Activated T-cell treated with anti-CD3 and anti-CD28 coated beads for 24 hours (primary cell): ENCODE measurements around the gene FCSK.
A peak's percentile ranks its signal among the peaks of the same experiment; 100 is the strongest.
"Not testable (repeated sequence)": the region's sequence is repeated elsewhere in the genome, so short reads cannot be mapped to it uniquely, and the experiment has no call there.

Source experiments
- DNase-seq: peaks from one replicate; pipeline ENCODE4 v3.0.0-alpha.2; 2020; ENCODE audit warnings: low read depth

Gene FCSK

DNA sequence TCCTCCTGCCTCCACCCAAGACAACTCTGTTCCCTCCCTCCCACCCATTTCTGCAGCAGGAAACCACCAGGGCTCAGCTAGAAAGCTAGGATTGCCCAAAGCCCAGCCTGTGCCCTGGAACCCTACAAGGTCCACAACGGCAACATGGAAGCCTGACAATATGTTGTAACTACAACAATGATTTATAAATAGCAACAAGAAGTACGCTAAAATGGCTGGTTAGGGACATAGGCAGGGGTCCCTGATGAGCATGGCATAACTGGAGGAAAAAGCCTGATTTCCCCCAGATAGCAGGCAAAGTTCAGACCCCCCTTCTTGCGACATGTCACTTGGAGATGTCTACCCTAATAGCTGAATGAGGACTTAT lies 22.1 kb upstream of the FCSK start:
- no peak for DNase-seq

DNA sequence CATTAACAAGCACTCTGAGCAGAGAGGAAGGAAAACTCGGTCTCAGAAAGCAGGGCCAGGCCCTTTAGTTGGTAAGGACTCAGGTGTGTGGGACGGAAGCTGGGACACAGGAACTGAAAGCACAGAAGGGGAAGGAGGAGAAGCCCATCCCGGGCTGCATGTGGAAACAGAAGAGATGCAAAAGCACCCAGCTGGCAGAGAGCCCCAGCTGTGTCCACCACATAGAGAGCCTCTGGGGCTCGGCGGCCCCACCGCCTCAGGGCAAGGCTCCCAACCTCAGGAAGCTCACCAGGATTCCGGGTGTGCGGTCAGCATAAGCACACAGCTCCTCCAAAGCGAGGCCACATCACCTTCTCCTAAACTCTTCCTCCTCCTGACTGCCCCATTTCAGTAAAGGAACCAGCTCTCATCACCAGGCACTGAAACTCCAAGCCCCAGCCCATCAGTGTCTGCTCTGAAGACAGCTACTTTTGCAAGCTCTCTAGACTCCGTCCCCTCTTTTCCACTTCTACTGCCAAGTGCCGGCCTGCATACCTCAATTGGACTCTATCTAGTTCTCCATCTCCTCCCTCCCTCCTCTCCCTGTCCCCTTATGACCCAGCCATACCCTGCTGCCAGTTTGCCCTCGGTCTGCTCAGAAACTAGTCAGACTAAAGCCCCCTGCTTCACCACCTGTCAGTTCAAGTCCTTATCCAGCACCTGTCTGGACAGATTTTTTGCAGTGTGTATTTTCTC lies 21.5 kb upstream of the FCSK start:
- DNase-seq, result no peak

DNA sequence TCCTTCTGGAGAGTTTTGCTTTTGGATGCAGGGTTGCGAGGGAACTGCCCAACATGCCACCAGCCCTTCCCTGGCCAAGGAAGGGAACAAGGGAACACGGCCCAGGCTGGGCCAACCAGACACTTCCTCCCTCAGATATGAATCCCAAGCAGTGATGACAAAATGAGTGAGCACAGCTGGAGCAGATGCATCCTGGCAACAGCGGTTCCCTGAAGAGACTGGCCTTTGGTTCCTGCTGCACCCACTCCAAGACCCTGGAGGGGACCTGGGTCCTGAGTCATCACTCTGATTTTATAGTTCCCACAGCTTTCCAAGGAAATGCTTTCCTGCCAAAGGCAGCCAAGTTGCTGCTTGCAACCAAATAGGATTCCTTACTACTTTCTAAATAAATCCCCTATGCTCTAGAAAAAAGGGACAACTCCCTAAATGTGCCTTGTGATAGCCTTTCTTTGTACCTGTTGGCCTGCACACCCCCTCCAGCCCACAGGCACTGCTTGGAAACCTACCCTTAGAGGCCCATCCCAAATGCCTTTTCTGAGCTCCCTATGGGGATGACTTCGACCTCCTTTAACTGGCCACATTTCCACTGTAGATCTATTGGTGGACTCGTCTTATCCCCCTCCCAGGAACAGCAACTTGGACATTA lies 20.8 kb upstream of the FCSK start:
- DNase-seq, result no peak

DNA sequence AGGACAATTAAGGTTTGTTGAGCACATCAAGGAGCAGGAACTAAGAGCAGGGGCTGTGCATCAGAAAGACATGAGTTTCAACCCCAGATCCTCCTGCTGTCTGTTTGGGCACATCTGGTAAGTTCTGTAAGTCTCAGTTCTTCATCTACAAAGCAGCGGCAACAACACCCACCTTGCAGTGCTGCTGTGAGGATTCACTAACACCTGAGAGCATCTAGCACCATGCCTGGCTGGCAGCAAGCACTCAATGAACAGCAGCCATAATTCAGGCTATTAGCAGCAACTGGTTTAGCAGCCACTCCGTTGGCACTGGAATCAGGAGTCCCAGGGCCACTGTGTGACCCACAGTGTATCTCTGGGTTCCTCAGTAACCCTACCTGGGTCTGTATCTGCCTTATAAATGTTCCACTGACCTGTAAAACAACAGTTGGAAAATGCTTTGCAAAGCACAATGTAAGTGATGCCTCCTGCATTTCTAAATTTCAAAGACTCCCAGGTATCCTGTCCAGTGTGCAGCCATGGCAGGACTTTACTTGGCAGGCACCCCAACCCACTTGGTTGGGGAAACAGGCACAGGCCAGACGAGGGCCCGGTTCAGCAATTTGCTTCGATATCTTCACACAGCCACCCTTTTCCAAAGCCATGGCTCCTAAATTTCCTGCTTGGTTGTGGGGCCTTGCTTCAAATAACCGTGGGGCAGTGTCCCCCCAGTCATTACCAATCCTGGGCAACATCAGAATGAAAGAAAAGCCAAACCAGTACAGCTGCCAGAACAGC lies 19.7 kb upstream of the FCSK start:
- DNase-seq, result no peak

DNA sequence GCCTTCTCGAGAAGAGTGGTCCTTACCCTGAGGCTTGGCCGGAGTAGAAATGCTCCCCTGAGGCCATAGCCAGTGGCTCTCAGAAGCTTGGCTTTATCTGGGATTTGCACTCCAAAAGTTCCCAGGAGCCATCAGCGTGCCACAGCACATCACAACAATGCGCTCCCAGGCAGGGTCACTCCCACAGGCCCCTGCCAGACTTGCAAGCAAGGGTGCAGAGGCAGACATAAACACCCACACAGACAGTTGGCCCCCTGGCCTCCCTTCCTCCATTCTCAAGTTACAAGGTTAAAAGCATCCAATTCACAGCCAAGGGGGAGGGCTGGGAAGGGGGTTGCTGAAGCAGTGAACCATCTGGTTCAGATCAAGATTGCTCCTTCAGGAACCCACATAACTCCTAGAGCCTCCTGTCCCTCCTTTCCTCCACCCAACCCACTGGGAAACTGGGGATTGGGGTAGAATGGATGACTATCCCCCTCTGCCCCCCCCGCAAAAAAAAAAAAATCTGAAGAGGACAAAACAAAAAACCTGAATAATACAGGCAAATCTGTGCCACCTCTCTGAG lies 17.3 kb upstream of the FCSK start:
- no peak for DNase-seq

DNA sequence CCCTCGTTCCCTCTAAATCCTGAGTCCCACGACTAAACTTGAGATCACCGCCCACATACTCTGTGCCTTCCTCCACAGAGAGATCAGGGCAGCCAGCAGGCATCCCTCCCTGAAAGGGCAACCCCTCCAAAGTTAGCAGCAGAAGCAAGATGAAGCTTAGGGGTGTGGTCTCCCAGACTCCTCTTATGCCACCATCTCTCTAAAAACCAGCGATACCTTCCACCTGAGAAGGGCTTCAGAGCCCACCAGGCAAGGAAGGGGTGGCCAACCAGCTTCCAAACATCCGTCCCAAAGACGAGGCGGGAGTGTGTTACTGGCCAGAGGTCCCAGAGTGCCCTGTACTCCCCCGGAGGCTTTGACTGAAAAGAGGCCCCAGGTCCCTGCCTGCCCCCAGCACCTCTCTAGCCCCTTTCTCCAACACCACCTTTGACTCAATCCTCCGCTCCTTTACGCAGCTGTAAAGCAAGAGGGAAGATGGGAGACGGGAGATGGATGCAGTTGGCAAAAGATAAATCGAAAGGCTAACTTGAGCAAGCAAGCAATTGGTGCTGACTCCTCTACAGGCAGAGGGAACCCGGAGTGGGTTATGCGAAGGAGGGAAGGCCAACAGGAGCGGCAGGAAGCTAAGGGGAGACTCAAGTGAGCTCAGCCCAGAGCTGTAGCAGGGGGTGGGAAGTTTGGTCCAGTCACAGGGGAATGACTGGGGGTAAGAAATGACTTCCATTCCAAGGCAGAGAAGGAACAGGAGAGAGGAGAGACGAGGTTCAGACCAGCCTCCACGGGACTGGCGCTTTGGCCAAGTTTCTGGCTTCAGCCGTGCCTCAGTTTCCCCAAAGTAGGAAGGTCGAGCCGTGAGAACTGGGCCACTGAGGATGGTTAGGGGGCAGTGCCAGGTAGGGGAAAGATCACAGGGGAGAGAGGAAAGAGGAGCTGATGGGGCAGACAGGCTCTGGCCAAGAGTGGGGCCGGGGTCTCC lies 16.5 kb upstream of the FCSK start:
- DNase-seq, result no peak

DNA sequence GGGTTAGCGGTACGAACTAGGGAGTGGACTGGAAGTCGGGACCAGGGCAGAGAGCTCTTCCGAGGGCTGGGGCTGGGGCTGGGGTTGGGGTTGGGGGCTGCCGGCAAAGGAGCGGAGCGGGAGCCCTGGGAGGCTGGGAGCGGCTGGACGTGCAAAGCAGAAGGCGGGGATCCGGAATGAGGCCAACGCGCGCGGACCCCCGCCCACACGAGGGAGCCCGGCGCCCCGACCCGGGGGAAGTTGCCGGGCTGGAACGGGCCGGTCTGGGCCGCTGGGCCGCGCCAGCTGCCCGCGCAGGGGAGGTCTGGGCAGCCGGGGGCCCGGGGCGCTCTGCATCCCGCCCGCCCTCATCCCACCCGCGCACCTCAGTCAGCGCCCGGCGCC lies 15.8 kb upstream of the FCSK start:
- no peak for DNase-seq

DNA sequence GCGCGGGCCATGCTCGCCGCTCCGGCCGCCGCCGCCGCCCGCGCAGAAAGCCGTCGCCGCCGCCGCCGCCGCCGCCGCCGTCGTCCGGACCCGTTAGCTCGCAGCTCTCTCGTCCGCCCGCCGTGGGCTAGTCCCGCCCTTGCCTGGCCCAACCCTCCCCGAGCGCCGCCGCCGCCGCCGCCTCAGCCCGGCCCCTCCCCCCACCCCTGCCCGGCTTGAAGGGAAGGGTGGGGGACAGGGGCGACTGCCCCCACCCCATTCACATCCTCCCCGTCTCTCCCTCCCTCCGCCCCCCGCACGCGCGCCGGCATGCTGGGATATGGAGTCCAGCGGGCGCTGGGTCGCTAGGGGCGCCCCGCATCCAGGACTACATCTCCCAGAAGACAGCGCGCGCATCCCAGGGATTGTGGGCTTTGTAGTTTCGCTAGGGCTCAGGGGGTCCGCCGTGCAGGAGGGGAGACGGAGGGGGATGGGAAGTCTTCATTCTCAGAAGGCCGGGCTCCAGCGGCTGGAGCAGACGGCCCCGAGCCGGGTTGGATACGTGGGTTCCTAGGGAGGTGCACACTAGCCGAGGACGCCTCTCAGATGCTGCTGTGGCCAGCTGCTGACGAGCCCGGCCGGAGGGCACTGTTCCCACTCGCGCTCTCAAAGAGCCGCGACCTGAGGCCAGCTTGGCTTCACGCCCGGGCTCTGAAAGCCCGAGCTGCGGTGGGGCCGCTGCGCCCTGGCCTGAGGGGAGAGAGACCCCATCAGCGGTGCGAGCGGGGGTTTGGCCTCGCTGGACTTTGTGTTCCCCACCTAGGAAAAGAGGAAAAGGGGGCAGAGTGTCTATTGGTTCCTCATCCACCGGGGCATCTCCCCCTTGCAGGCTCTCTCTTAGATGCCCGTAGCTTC lies 15.2 kb upstream of the FCSK start, which contains the start of gene ST3GAL2:
Gene ST3GAL2, minus strand, starts transcription at position 132 of the 894 bp plus-strand sequence. CDS start 40,570 bp downstream, outside the sequence.
- peak; percentile 90 for DNase-seq

DNA sequence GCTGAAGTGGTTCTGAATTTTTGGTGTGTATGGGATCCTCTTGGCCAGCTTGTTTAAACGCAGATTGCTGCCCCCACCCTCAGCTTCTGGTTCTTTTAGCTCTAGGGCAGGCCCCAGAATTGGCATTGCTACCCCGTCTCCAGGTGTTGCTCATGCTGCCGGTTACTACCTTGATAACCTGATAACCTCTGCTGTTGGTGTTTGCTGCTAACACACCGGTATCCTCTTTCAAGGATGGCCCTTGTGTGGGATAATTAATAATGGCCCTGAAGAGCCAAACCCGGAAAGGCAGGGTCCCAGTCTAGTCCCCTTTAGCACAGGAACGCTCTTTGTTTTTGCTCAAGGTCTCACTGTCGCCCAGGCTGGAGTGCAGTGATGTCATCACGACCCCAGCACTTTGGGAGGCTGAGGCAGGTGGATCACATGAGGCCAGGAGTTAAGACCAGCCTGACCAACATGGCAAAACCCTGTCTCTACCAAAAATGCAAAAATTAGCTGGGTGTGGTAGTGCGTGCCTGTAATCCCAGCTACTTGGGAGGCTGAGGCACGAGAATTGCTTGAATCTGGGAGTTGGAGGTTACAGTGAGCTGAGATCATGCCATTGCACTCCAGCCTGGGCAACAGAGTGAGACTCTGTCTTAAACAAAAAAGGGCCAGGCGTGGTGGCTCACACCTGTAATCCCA lies 14.2 kb upstream of the FCSK start:
- no peak for DNase-seq

DNA sequence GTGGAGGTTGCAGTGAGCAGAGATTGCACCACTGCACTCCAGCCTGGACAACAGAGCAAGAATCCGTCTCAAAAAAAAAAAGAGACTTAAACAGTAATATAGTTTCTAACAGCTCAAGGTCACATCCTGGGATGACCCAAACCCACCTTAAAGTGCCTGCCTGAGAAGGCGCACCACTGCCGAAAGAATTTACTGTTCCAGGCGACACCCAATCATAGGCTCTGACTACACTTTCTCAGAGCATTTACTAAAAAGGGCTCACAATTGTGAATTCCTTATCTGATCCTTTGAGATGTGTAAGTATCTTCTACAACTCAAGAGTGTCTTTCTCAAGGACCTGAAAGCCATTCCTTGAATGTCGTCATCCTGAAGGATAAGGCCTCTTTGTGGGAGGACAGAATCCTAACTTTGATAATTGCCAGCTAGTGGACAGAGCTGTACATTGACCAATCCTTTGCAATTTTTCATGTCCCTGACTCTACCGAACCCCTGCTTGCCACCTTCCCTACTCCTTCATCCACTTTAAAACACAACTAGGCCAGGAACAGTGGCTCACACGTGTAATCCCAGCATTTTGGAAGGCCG lies 12.9 kb upstream of the FCSK start:
- no peak for DNase-seq

DNA sequence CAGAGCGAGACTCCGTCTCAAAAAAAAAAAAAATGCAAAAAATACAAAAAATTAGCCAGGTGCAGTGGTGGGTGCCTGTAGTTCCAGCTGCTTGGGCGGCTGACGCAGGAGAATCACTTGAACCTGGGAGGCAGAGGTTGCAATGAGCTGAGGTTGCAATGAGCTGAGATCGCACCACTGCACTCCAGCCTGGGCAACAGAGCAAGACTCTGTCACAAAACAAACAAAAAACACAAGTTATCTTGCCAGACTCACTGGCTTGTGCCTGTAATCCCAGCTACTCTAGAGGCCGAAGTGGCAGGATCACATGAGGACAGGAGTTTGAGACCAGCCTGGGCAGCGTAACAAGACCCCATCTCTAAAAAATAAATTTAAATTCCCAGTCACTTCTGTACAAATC lies 12.1 kb upstream of the FCSK start:
- no peak for DNase-seq

DNA sequence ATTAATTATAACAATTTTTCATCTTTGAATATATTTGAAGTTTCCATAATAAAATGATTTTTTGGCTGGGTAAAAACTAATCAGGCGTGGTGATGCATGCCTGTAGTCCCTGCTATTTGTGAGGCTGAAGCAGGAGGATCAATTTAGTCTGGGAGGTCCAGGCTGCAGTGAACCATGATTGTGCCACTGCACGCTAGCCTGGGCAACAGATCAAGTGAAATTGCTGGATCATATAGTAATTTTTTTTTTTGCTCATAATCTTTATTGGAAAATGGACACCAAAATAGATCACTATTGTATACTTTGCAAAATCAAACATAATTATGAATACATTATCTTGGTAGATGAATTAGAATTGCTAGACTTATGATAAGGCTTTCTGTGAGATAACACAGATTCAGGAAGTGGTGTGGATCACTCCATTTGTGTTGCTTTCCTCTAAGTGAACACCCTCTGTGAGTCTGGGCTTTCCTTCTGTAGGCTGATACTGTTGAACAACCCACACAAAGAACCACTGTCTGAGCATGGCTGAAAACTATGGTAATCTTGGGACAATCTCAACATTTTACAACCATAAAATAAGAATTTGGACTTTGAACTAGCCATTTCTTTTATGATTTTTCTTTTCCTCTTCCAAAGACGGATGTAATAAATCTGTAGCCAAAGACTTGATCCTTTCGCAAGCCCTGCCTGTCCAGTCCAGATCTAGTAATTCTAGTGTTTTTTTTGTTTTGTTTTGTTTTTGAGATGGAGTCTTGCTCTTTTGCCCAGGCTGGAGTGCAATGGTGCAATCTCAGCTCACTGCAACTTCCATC lies 9.9 kb upstream of the FCSK start:
- no peak for DNase-seq

DNA sequence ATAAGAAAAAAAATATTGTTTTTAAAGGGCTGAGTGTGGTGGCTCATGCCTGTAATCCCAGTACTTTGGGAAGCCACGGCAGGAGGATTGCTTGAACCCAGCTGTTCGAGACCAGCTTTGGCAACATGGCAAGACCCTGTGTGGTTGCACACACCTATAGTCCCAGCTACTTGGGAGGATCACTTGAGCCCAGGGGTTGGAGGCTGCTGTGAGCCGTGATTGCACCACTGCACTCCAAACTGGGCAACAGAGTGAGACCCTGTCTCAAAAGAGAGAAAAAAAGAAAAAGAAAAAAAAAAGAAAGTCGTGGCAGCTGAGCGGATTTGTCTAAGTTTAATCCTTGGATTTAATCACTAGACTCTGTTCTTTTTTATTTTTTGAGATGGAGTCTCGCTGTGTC lies 6.3 kb upstream of the FCSK start:
- DNase-seq, result no peak

DNA sequence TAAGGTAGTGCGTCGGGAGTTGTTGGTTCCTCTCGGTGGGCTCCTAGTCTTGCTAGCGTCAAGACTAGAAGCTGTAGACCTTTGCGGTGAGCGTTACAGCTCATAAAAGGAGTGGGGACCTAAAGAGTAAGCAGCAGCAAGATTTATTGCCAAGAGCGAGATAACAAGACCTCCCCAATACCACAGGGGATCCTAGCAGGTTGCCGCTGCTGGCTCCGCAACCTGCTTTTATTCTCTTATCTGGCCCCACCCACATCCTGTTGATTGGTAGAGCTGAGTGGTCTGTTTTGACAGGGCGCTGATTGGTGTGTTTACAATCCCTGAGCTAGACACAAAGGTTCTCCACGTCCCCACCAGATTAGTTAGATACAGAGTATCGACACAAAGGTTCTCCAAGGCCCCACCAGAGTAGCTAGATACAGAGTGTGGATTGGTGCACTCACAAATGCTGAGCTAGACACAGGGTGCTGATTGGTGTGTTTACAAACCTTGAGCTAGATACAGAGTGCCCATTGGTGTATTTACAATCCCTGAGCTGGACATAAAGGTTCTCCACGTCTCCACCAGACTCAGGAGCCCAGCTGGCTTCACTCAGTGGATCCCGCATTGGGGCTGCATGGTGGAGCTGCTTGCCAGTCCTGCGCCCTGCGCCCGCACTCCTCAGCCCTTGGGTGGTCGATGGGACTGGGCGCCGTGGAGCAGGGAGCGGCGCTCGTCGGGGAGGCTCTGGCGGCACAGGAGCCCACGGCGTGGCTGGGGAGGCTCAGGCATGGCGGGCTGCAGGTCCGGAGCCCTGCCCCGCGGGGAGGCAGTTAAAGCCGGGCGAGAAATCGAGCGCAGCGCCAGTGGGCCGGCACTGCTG lies 4.0 kb upstream of the FCSK start:
- not testable (repeated sequence) for DNase-seq

DNA sequence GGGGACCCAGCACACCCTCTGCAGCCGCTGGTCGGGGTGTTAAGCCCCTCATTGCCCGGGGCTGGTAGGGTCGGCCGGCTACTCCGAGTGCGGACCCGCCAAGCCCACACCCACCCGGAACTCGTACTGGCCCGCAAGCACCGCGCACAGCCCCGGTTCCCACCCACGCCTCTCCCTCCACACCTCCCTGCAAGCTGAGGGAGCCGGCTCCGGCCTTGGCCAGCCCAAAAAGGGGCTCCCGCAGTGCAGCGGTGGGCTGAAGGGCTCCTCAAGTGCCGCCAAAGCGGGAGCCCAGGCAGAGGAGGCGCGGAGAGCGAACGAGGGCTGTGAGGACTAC lies 3.4 kb upstream of the FCSK start:
- not testable (repeated sequence) for DNase-seq

DNA sequence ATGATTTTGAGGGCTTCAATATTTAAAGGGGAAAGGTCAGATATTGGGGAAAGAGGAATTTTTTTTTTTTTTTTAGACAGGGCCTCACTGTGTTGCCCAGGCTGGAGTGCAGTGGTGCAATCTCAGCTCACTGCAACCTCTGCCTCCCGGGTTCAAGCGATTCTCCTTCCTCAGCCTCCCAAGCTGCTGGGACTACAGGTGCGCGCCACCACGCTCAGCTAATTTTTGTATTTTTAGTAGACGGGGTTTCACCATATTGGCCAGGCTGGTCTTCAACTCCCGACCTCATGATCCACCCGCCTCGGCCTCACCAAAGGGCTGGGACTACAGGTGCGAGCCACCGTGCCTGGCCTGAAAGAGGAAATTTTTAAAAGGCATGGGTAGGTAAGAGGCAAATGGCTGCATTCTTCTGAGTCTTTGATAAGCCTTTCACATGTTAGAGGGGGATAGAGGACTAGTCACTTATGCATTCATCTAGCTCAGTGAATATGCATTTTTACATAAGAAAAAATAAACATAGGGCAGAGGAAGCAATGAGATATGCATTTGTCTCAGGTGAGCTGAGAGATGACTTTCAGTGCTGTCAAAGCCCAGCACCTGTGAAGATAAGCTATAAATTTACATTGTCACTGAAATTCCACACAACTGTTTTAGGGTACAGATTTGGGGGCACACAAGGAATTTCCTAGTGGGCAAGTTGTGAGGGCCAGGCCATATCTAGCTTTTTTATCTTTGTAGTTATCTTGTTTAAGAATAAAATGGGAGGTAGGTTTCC lies 1.1 kb upstream of the FCSK start:
- no peak for DNase-seq

DNA sequence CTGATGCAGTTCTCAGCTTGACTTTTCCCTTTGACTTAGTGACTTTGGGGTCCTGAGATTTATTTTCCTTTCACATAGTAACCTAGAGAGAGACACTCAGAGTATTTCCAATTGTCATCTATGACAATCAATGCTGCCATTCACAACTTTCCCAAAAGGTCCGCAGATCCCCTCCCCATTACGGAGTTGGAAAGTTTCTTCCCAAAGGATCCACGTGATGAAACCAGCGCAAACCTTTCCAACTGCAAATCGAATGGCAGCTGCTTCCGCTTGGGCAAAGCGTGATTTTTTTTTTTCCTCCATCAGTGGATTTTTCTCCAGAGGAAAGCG lies 538 bp upstream of the FCSK start:
- DNase-seq, result no peak
